ENCODE results near the gene THRB.

Gene THRB

GRCh38 chr3:24316887-24317383 is 177.7 kb downstream of the THRB start:
- no peak for TF ChIP-seq CTCF (IDR thresholded peaks at IDR 0.05; ENCODE audit: borderline replicate concordance, control extremely low read depth, extremely low read depth, insufficient read depth, missing control alignments)
- in situ Hi-C loops (cut with MboI; ENCODE audit: low sequenced_read_pairs, unreplicated experiment): no loop called here
- no peak for DNase-seq (ENCODE audit: low spot score)

GRCh38 chr3:24315971-24316370 is 178.7 kb downstream of the THRB start:
- no peak for TF ChIP-seq CTCF (IDR thresholded peaks at IDR 0.05; ENCODE audit: borderline replicate concordance, control extremely low read depth, extremely low read depth, insufficient read depth, missing control alignments)
- no peak for DNase-seq (ENCODE audit: low spot score)
- in situ Hi-C loops (cut with MboI; ENCODE audit: low sequenced_read_pairs, unreplicated experiment): no loop called here

- in situ Hi-C loops (cut with MboI; ENCODE audit: low sequenced_read_pairs, unreplicated experiment): no loop called here
- TF ChIP-seq CTCF (IDR thresholded peaks at IDR 0.05; ENCODE audit: borderline replicate concordance, control extremely low read depth, extremely low read depth, insufficient read depth, missing control alignments): no peak
- DNase-seq (ENCODE audit: low spot score): no peak
Observed at GRCh38 chr3:24315356-24315755, 179.3 kb downstream of the THRB start.

GRCh38 chr3:24311881-24312280 is 182.8 kb downstream of the THRB start:
- no peak for TF ChIP-seq CTCF (IDR thresholded peaks at IDR 0.05; ENCODE audit: borderline replicate concordance, control extremely low read depth, extremely low read depth, insufficient read depth, missing control alignments)
- in situ Hi-C loops (cut with MboI; ENCODE audit: low sequenced_read_pairs, unreplicated experiment): no loop called here
- no peak for DNase-seq (ENCODE audit: low spot score)

GRCh38 chr3:24310887-24311286 is 183.8 kb downstream of the THRB start:
- no peak for DNase-seq (ENCODE audit: low spot score)
- in situ Hi-C loops (cut with MboI; ENCODE audit: low sequenced_read_pairs, unreplicated experiment): no loop called here
- no peak for TF ChIP-seq CTCF (IDR thresholded peaks at IDR 0.05; ENCODE audit: borderline replicate concordance, control extremely low read depth, extremely low read depth, insufficient read depth, missing control alignments)

- no peak for DNase-seq (ENCODE audit: low spot score)
- in situ Hi-C loops (cut with MboI; ENCODE audit: low sequenced_read_pairs, unreplicated experiment): no loop called here
- TF ChIP-seq CTCF (IDR thresholded peaks at IDR 0.05; ENCODE audit: borderline replicate concordance, control extremely low read depth, extremely low read depth, insufficient read depth, missing control alignments): no peak
Observed at GRCh38 chr3:24306518-24306917, 188.1 kb downstream of the THRB start.

All from GM13976 (cell line).